Effector memory CD4-positive, alpha-beta T cell (primary cell): Measurements from ENCODE around the gene SETD3.

Source experiments
- DNase-seq, 3 donors: peaks; one replicate each; pipeline ENCODE4 v3.0.0-alpha.2; 2020
- H3K27ac ChIP-seq: 2 replicates; pipeline ENCODE4 v1.7.0; 2013; ENCODE audit warnings: mild to moderate bottlenecking, low read length, moderate library complexity; ENCODE audit not compliant: insufficient read depth, poor library complexity, severe bottlenecking
- H3K27me3 ChIP-seq: replicated peaks from 2 replicates; pipeline ENCODE4 v1.7.0; 2013; ENCODE audit warnings: mild to moderate bottlenecking, low read length; ENCODE audit not compliant: insufficient read depth, control insufficient read depth, poor library complexity, severe bottlenecking
- H3K36me3 ChIP-seq: 2 replicates; pipeline ENCODE4 v1.7.0; 2013; ENCODE audit warnings: mild to moderate bottlenecking, low read length, moderate library complexity; ENCODE audit not compliant: control insufficient read depth, insufficient read depth
- H3K4me1 ChIP-seq: 2 replicates; pipeline ENCODE4 v1.7.0; 2013; ENCODE audit warnings: low read length, mild to moderate bottlenecking; ENCODE audit not compliant: control insufficient read depth, insufficient read depth, poor library complexity, severe bottlenecking
- H3K4me3 ChIP-seq: 2 replicates; pipeline ENCODE4 v1.7.0; 2013; ENCODE audit warnings: low read length, low read depth, mild to moderate bottlenecking; ENCODE audit not compliant: insufficient read depth, poor library complexity, severe bottlenecking
- H3K9me3 ChIP-seq: 2 replicates; pipeline ENCODE4 v1.7.0; 2013; ENCODE audit warnings: mild to moderate bottlenecking, low read length, moderate library complexity; ENCODE audit not compliant: control insufficient read depth

The SETD3 gene

DNA sequence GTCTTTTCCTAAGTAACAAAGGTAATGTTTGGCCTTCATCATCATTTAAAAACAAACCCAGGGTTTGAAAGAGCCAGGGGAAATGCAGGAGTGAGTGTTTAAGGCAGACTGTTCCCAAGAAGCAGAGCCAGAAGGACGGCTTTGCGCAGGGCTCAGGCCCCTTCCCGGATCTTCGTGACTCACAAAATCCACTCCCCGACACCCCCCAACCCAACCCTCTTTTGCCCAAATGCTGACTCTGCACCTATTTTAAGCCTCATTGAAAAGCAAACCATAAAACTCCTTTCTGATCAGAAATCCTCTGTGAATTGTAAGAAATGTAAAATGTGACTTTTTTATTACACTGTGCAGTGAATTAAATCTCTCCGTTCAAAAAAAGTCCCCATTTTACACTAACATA is 67.5 kb downstream of the SETD3 start:
- Histone ChIP-seq H3K4me3 (no peak overlapping the region), H3K27me3 (no peaks in the 10 kb centered on the region), H3K27ac (no peak overlapping the region), H3K4me1 (no peaks in the 10 kb centered on the region), H3K9me3 (no peaks in the 10 kb centered on the region), H3K36me3 (peaks cover 12% of the 10 kb centered on the region)
- no peak for DNase-seq

DNA sequence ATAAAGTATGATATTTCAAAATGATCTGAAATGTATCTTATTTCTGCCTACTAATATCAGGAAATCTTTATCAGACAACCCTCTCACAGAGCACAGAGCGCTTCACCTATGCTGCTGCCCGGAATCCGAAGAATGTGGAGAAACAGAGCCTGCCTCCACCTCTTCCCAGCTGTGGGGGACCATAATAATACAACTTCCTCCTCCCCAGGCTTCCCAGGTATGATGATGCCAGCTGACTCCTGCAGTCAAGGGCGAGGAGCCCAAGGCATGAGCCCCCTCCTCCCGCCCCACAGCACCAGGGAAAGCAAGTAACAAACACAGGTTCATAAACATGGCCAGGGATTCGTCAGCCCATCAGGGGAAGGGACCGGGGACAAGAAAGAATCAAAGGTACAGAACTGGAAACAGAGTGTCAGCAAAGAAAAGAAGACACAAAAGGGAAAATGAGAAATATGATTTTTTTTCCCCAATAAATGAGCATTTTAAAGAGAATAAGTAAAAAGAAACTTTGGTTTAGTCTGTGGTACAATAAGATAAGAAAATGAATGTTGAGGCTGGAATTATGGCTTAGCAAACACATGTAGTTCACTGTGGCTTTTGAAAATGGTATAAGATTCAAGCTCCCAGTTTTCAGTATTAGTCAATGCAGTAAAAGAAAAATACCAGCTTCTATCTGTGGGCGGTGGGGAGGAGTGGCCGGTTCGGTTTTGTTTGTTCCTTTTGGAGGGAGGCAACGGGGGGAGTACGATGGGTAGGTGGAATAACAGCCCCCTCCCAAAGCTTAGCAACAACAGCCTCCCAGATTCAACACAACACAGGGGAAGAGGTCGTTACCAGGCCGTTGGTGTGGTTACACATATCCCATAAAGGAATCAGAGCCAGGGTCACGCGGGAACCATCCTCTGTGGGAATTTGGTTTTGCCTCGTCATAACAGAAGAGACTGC is 68.3 kb downstream of the SETD3 start:
- Histone ChIP-seq H3K27me3 (no peaks in the 10 kb centered on the region), H3K4me1 (no peaks in the 10 kb centered on the region), H3K36me3 (peaks cover 12% of the 10 kb centered on the region), H3K27ac (no peak overlapping the region), H3K4me3 (no peak overlapping the region), H3K9me3 (no peaks in the 10 kb centered on the region)
- no peak for DNase-seq

DNA sequence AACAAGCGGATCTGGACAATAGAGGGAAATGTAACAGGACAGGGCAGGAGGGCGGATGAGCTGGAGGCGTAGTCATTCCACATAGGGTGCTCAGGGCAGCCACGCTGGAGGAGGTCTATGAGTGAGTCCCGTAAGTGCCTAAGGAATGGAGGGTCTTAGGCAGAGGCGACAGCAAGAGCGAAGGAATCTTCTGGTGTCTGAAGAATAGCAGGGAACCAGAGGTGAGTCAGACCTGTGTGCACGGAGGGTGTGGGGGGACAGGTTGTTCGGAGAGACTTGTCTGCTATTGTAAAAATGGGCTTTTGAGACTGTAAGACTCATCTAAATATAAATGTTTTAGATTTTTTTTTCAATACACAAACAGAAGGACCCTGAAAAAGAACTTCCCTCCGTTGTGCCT is 70.6 kb downstream of the SETD3 start:
- H3K4me1 ChIP-seq, result no peaks in the 10 kb centered on the region
- H3K27ac ChIP-seq, result no peak overlapping the region
- peaks cover 23% of the 10 kb centered on the region for H3K36me3 ChIP-seq
- H3K27me3 ChIP-seq, result no peaks in the 10 kb centered on the region
- no peak for DNase-seq
- no peaks in the 10 kb centered on the region for H3K9me3 ChIP-seq
- H3K4me3 ChIP-seq, result no peak overlapping the region

DNA sequence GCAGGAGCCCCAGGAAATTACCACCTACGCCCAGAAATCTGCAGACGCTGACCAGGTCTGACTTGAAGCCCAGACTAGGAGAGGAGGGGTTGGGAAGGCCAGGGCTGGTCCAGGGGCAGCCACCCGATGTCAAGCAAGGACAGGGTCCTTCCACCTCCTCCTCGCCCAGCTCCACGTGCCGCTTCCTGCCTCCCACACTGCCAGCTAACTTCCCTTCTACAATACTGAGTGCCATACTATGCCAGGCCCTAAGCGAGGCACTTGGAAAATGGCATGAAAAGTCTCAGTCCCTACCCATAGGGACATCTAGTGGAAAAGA is 71.7 kb downstream of the SETD3 start:
- Histone ChIP-seq H3K4me3 (no peak overlapping the region), H3K4me1 (no peaks in the 10 kb centered on the region), H3K27me3 (no peaks in the 10 kb centered on the region), H3K36me3 (peaks cover 33% of the 10 kb centered on the region), H3K27ac (no peak overlapping the region), H3K9me3 (no peaks in the 10 kb centered on the region)
- no peak for DNase-seq

DNA sequence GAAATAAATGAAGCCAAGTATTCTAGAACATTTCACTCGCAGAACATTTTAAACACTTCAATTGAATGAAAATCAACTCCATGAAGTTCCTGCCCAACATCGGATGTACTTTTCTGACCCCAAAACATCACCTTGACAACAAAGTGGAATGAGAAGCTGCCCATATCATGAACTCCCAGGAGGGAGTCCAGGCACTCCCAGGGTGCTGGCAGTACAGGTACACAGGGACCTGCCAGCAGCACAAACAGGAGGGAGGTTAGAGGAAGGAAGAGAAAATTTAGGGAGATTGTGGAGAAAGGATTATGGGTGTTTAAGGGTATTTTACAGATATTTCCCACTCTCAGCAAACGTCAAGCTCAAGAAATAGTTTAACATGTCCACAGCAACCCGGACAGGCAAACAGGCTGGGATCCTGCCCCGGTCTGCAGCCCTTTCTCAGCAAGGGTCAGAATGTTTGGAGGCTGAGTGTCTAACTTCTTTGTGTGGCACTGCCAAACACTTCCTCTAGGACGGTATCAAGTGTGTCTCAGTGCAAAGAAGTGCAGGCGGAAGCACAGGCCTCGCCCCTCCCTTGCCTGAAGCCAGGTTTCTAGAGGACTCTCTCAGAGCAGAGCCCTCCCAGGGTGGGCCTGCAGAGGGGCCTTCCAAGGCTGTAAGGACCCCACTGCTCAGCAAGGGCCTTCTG is 72.2 kb downstream of the SETD3 start:
- Histone ChIP-seq H3K4me3 (no peak overlapping the region), H3K9me3 (no peaks in the 10 kb centered on the region), H3K4me1 (no peaks in the 10 kb centered on the region), H3K27ac (no peak overlapping the region), H3K36me3 (peaks cover 31% of the 10 kb centered on the region), H3K27me3 (no peaks in the 10 kb centered on the region)
- no peak for DNase-seq

DNA sequence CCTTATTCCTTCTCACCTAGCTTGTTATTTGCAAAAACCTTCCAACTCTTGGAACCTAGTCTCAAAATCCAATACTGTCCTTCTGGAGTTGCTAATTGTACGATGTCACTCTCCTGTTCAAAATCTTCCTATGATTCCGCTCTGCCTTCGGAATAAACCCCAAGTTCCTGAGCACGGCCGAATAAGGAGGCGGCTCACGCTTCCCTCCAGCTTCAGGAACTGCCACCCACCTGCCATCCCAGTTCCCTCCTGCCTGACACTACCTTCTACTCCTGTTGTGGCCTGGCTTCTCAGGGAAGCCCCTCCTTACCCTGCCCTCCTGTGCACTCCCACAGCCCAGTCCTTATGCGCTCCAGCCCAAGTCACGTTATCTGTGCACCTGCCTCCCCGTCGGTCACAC is 73.2 kb downstream of the SETD3 start:
- DNase-seq, result no peak
- H3K4me3 ChIP-seq, result no peak overlapping the region
- no peaks in the 10 kb centered on the region for H3K9me3 ChIP-seq
- no peaks in the 10 kb centered on the region for H3K4me1 ChIP-seq
- H3K27ac ChIP-seq, result no peak overlapping the region
- H3K36me3 ChIP-seq, result peaks cover 31% of the 10 kb centered on the region
- no peaks in the 10 kb centered on the region for H3K27me3 ChIP-seq

DNA sequence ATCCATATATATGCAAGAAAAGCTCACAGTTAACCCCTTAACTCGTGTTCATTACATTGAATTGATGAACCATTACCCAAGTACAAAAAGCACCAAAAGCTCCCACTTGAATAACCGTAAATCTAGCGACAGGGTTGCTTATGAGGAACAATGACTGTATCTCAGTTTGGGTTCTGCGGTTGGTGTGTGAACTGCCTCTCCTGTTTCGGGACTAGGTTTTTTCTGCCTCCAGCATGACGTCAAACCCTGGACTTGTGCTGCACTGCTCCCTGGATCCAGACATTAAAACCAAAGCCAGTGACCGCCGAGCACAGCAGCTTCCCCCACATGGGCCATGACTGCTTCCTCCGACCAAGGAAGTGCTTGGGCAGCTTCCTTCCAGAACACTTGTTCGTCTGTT is 77.7 kb downstream of the SETD3 start:
- no peak for DNase-seq
- Histone ChIP-seq H3K27ac (no peak overlapping the region), H3K4me3 (no peak overlapping the region), H3K9me3 (no peaks in the 10 kb centered on the region), H3K4me1 (no peaks in the 10 kb centered on the region), H3K27me3 (no peaks in the 10 kb centered on the region), H3K36me3 (peaks cover 42% of the 10 kb centered on the region)

DNA sequence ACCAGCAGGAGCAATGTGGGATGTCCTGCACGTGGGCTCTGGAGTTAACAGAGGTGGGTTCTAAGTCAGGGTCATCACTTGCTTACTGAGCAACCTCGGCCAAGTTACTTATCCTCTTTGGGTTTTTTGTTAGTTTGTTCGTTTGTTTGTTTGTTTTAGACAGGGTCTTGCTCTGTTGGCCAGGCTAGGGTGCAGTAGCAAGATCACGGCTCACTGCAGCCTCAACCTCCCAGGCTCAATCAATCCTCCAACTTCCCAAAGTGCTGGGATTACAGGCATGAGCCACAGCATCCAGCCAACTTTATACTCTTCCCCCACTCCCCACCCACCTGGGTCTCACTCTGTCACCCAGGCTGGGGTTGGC is 78.4 kb downstream of the SETD3 start:
- Histone ChIP-seq H3K9me3 (no peaks in the 10 kb centered on the region), H3K4me3 (no peak overlapping the region), H3K36me3 (peaks cover 47% of the 10 kb centered on the region), H3K4me1 (no peaks in the 10 kb centered on the region), H3K27ac (no peak overlapping the region), H3K27me3 (no peaks in the 10 kb centered on the region)
- DNase-seq, result no peak

DNA sequence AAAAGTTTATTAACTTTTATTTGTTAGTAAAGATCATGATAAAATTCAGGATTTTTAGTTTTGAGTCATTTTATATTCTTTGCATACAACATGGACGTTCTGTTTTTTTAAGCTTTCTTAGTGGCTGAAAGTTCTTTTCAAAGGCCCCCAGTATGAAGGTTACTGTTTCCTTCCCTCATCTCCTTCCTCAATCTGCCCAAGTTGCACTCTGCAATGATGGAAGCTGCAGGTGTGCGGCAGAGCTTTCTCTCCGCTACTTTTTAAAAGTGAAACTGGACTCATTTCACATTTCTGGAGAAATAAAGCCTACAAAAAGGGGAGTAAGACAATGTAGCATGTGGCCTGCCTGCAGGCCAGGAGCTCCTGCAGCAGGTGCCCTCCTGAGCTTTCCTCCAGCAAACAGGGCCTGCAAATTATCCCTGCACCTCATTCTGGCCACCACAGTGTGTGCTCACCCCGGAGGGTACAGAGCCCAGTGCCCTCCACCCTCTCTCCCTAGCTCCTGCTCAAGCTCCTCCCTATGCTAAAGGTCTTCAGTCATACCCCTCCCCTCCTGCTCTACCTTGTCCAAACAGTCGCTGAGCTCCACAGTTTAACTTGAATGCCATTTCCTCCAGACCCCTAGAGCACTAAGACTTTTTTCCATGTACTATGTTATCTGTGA is 78.9 kb downstream of the SETD3 start:
- Histone ChIP-seq H3K4me3 (no peak overlapping the region), H3K36me3 (peaks cover 48% of the 10 kb centered on the region), H3K27me3 (no peaks in the 10 kb centered on the region), H3K4me1 (no peaks in the 10 kb centered on the region), H3K9me3 (no peaks in the 10 kb centered on the region), H3K27ac (no peak overlapping the region)
- no peak for DNase-seq

DNA sequence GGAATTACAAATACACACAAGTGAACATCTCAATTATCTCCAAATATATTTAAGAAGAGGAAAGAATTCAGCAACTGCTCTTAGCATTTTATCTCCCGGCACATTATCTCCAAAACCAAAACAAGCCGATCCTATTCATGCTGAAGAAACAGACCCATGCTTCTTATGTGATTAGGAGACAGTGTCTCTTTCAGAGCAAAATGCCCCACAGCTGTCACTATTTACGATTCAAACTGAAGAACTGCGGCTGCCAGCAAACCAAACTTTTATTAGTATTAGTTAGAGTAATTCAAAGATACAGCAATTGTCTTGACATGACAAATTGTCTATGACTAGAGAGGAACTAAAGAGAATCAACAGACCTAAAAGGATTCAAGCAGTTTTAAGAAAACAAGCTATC is 79.4 kb downstream of the SETD3 start:
- H3K9me3 ChIP-seq, result no peaks in the 10 kb centered on the region
- no peak overlapping the region for H3K4me3 ChIP-seq
- H3K27me3 ChIP-seq, result no peaks in the 10 kb centered on the region
- no peak overlapping the region for H3K27ac ChIP-seq
- no peaks in the 10 kb centered on the region for H3K4me1 ChIP-seq
- H3K36me3 ChIP-seq, result peaks cover 48% of the 10 kb centered on the region
- DNase-seq, result no peak
